IMR-90 (cell line): ENCODE results near the gene PLA2G4D. TPM values are rescaled to one million over a fixed set of nuclear protein-coding genes. Genes with fewer than 3 reads are reported as not detected.

Source experiments
- ATAC-seq: fragments of 200-7000 bp; cut with Tn5 transposase; 2 replicates; pipeline ENCODE4 v1.9.1; 2020; ENCODE audit warnings: low read depth, mild to moderate bottlenecking, moderate library complexity
- BruUV-seq: library from RNA; stranded (reverse); fragments of 400-500 nt; replicated peaks from 2 replicates; lab custom pipeline; 2021; lab: Mats Ljungman, UMichigan
- CTCF ChIA-PET: fragments of 300-600 bp; formaldehyde crosslinking; extraction: SDS; loops from one replicate; lab custom pipeline; 2021; ENCODE audit warnings: antibody characterized with exemption; lab: Yijun Ruan, JAX
- POLR2A ChIA-PET: fragments of 300-600 bp; sonication (Branson Sonifier 250); formaldehyde crosslinking; loops from one replicate; lab custom pipeline; 2022; ENCODE audit warnings: antibody characterized with exemption; ENCODE audit not compliant: unreplicated experiment; lab: Charles Lee
- DNase-seq: peaks from one replicate; pipeline ENCODE4 v3.0.0; 2013
- H2AFZ ChIP-seq: replicated peaks from 2 replicates; pipeline ENCODE3; 2013; ENCODE audit warnings: low read length, mild to moderate bottlenecking; ENCODE audit not compliant: poor library complexity
- H2AK5ac ChIP-seq: 2 replicates; pipeline ENCODE4 v1.6.1; 2013; ENCODE audit warnings: low read depth, low read length, inconsistent platforms
- H2AK9ac ChIP-seq: replicated peaks from 2 replicates; pipeline ENCODE3; 2013; ENCODE audit warnings: mild to moderate bottlenecking, low read depth, low read length, moderate library complexity; ENCODE audit not compliant: poor library complexity
- H2BK120ac ChIP-seq: 2 replicates; pipeline ENCODE4 v1.6.1; 2013; ENCODE audit warnings: low read depth, low read length, inconsistent platforms
- H2BK15ac ChIP-seq: 3 replicates; pipeline ENCODE4 v1.6.1; 2013; ENCODE audit warnings: low read depth, low read length, inconsistent platforms
- H2BK20ac ChIP-seq: 2 replicates; pipeline ENCODE4 v1.6.1; 2013; ENCODE audit warnings: low read depth, mild to moderate bottlenecking, inconsistent platforms, low read length, moderate library complexity
- H2BK5ac ChIP-seq: 2 replicates; pipeline ENCODE4 v1.6.1; 2013; ENCODE audit warnings: mild to moderate bottlenecking, low read depth, low read length, inconsistent platforms; ENCODE audit not compliant: poor library complexity, severe bottlenecking
- H3K14ac ChIP-seq: replicated peaks from 2 replicates; pipeline ENCODE4 v1.6.1; 2013; ENCODE audit warnings: low read depth, low read length, inconsistent platforms
- H3K18ac ChIP-seq: 2 replicates; pipeline ENCODE4 v1.6.1; 2013; ENCODE audit warnings: low read depth, low read length, control low read depth
- H3K23ac ChIP-seq: 2 replicates; pipeline ENCODE4 v1.6.1; 2013; ENCODE audit warnings: low read depth, low read length, inconsistent platforms
- H3K27ac ChIP-seq: 2 replicates; pipeline ENCODE4 v1.5.1; 2013; ENCODE audit warnings: mild to moderate bottlenecking, control low read depth, low read length; ENCODE audit not compliant: insufficient read depth
- H3K27me3 ChIP-seq: 2 replicates; pipeline ENCODE4 v1.6.1; 2013; ENCODE audit warnings: low read length; ENCODE audit not compliant: control insufficient read depth, insufficient read depth
- H3K36me3 ChIP-seq: 2 replicates; pipeline ENCODE4 v1.6.1; 2013; ENCODE audit warnings: low read length, mixed read lengths; ENCODE audit not compliant: control insufficient read depth, insufficient read depth
- H3K4ac ChIP-seq: 2 replicates; pipeline ENCODE4 v1.6.1; 2013; ENCODE audit warnings: low read depth, low read length, inconsistent platforms
- H3K4me1 ChIP-seq: 2 replicates; pipeline ENCODE4 v1.6.1; 2013; ENCODE audit warnings: low read length, mixed read lengths; ENCODE audit not compliant: control insufficient read depth, insufficient read depth
- H3K4me2 ChIP-seq: 2 replicates; pipeline ENCODE4 v1.6.1; 2013; ENCODE audit warnings: low read depth, mild to moderate bottlenecking, control low read depth, low read length, moderate library complexity
- H3K4me3 ChIP-seq: 2 replicates; pipeline ENCODE4 v1.5.1; 2013; ENCODE audit warnings: low read depth, mild to moderate bottlenecking, control low read depth, low read length, moderate library complexity; ENCODE audit not compliant: insufficient read depth
- H3K56ac ChIP-seq: 2 replicates; pipeline ENCODE4 v1.6.1; 2013; ENCODE audit warnings: low read length, inconsistent platforms; ENCODE audit not compliant: insufficient read depth; ENCODE audit errors: extremely low read depth
- H3K79me1 ChIP-seq, 2 experiments: 2 replicates each; pipeline ENCODE4 v1.6.1; 2013; ENCODE audit warnings: low read length in 2 of 2, inconsistent platforms in 1 of 2, low read depth in 1 of 2
- H3K9ac ChIP-seq: 2 replicates; pipeline ENCODE4 v1.6.1; 2013; ENCODE audit warnings: low read depth, low read length, control low read depth
- H3K9me1 ChIP-seq: 2 replicates; pipeline ENCODE4 v1.6.1; 2013; ENCODE audit warnings: low read length, inconsistent platforms; ENCODE audit not compliant: insufficient read depth
- H3K9me3 ChIP-seq: 2 replicates; pipeline ENCODE4 v1.6.1; 2013; ENCODE audit warnings: low read length; ENCODE audit not compliant: control insufficient read depth, insufficient read depth
- H4K20me1 ChIP-seq: 2 replicates; pipeline ENCODE4 v1.6.1; 2013; ENCODE audit warnings: low read length, inconsistent platforms; ENCODE audit not compliant: insufficient read depth
- H4K5ac ChIP-seq: 2 replicates; pipeline ENCODE4 v1.6.1; 2013; ENCODE audit warnings: mild to moderate bottlenecking, low read depth, low read length, control low read depth
- H4K8ac ChIP-seq, 2 experiments: 2 replicates each; pipeline ENCODE4 v1.6.1; 2013; ENCODE audit warnings: low read depth in 2 of 2, low read length in 2 of 2, control low read depth in 1 of 2, inconsistent platforms in 1 of 2
- H4K91ac ChIP-seq: 2 replicates; pipeline ENCODE4 v1.6.1; 2013; ENCODE audit warnings: low read depth, low read length, inconsistent platforms; ENCODE audit not compliant: insufficient read depth
- BHLHE40 ChIP-seq: fragments of 150-350 bp; IDR thresholded peaks from 2 replicates; pipeline ENCODE4 v1.6.1; 2016; ENCODE audit warnings: mild to moderate bottlenecking, low read depth, low read length
- FOS ChIP-seq: fragments of 150-350 bp; IDR thresholded peaks from 2 replicates; pipeline ENCODE4 v1.6.1; 2016; ENCODE audit warnings: low read depth, low read length
- MAFK ChIP-seq: IDR thresholded peaks from 2 replicates; pipeline ENCODE4 v1.6.1; 2012; ENCODE audit warnings: low read depth, low read length, improper control_type of control experiment
- MAZ ChIP-seq: IDR thresholded peaks from 2 replicates; pipeline ENCODE4 v1.6.1; 2012; ENCODE audit warnings: low read depth, mild to moderate bottlenecking, low read length, improper control_type of control experiment, moderate library complexity, borderline replicate concordance
- NFE2L2 ChIP-seq: fragments of 150-350 bp; IDR thresholded peaks from 2 replicates; pipeline ENCODE4 v1.6.1; 2016; ENCODE audit warnings: low read depth, mild to moderate bottlenecking, low read length
- RCOR1 ChIP-seq: IDR thresholded peaks from 2 replicates; pipeline ENCODE4 v1.6.1; 2012; ENCODE audit warnings: mild to moderate bottlenecking, low read length, improper control_type of control experiment; ENCODE audit not compliant: insufficient replicate concordance
- RFX5 ChIP-seq: IDR thresholded peaks from 2 replicates; pipeline ENCODE4 v1.8.0; 2012; ENCODE audit warnings: low read depth, mild to moderate bottlenecking, low read length, moderate library complexity
- SMC3 ChIP-seq: fragments of 150-350 bp; IDR thresholded peaks from 2 replicates; pipeline ENCODE4 v1.6.1; 2016; ENCODE audit warnings: low read depth, mild to moderate bottlenecking, antibody characterized with exemption, low read length, moderate library complexity
- WGBS, 2 experiments: methylation state at CpG; one replicate each; pipeline versions ENCODE4 v1.1.5 to v1.1.7; 2013; ENCODE audit warnings: missing lambda C conversion rate in 2 of 2; ENCODE audit not compliant: insufficient read length in 1 of 2; ENCODE audit errors: extremely low coverage in 2 of 2; 5-methylcytosine and 5-hydroxymethylcytosine counted together
- dilution Hi-C: fragments of 300-500 bp; cut with HindIII; formaldehyde crosslinking; loops from one replicate; pipeline ENCODE4 v1.14.3; 2018; ENCODE audit warnings: low sequenced_read_pairs; ENCODE audit not compliant: unreplicated experiment
- in situ Hi-C: fragments of 300-500 bp; cut with MboI; formaldehyde crosslinking; loops from 3 replicates; pipeline ENCODE4 v1.14.3; 2019; ENCODE audit warnings: low sequenced_read_pairs, inconsistent platforms, mixed read lengths
- intact Hi-C: fragments of 100-400 bp; cut with micrococcal nuclease; formaldehyde crosslinking; loops from 2 replicates; pipeline ENCODE4 v1.10.0; 2022
- polyA plus RNA-seq, 3 experiments: library from polyadenylated mRNA; depleted of rRNA; stranded (reverse); fragments of >200 nt; gene quantifications; 2 replicates each; pipeline ENCODE4 v1.2.3, GENCODE V29; 2012; ENCODE audit warnings: low replicate concordance in 1 of 3
- total RNA-seq: library from RNA; depleted of rRNA; stranded (reverse); fragments of >200 nt; gene quantifications from 2 replicates; pipeline ENCODE4 v1.2.3, GENCODE V29; 2012

PLA2G4D gene
- total and polyA plus RNA-seq, 2 of the 4 experiments (the other 2 are of a cell fraction) = not detected

GRCh38 chr15:42071717-42072116 lies 22.6 kb downstream of the PLA2G4D start:
- Histone ChIP-seq H2BK15ac (no peak overlapping the region), H3K79me1 (no peaks in the 10 kb centered on the region), H3K36me3 (no peaks in the 10 kb centered on the region), H2BK120ac (no peak overlapping the region), H3K27ac (no peak overlapping the region), H3K9me3 (peaks cover 1% of the 10 kb centered on the region; the same call in 1 of the 2 replicates), H4K91ac (no peak overlapping the region), H2AK9ac (no peak overlapping the region), H2BK20ac (no peak overlapping the region), H3K9me1 (no peaks in the 10 kb centered on the region), H3K56ac (no peak overlapping the region), H3K23ac (no peak overlapping the region), H4K8ac (no peak overlapping the region), H2BK5ac (no peak overlapping the region), H3K9ac (no peak overlapping the region), H3K27me3 (peaks cover 48% of the 10 kb centered on the region), H3K14ac (no peak overlapping the region), H4K5ac (no peak overlapping the region), H3K4me1 (no peaks in the 10 kb centered on the region), H3K4me3 (no peak overlapping the region), H3K4ac (no peak overlapping the region), H4K20me1 (no peaks in the 10 kb centered on the region), H2AFZ (no peak overlapping the region), H3K18ac (no peak overlapping the region), H3K4me2 (no peak overlapping the region), H2AK5ac (no peak overlapping the region)
- TF ChIP-seq RCOR1 (no peak), RFX5 (no peak), SMC3 (no peak), MAZ (no peak), NFE2L2 (no peak), FOS (no peak), MAFK (no peak), BHLHE40 (no peak)
- in situ Hi-C loops (no loop called here), intact Hi-C loops (no loop called here), dilution Hi-C loops (no loop called here)
- ChIA-PET CTCF (no interaction called here), POLR2A (no interaction called here)
- no peak for ATAC-seq
- WGBS, 2 experiments = no CpG with 5 or more reads among the region's 10 CpGs
- no peak for DNase-seq
- no TSS peak for BruUV-seq
